ENCODE measurements around the gene MDM4.
"Not testable (repeated sequence)": the region's sequence is repeated elsewhere in the genome, so short reads cannot be mapped to it uniquely, and the experiment has no call there.

Gene MDM4

GRCh38 chr1:204516180-204516879, at the start of gene MDM4:
Gene MDM4 (plus strand): TSS chr1:204516406. CDS start chr1:204525519, 9,113 bp downstream.
- peak; percentile 93 for ATAC-seq

GRCh38 chr1:204466416-204467405, 49.5 kb upstream of the MDM4 start:
- DNase-seq (no peak), ATAC-seq (no peak)

More at GRCh38 chr1:204516180-204516879, at the start of gene MDM4:
- peak; percentile 96 for DNase-seq

- ATAC-seq (no peak), DNase-seq (no peak)
These were observed 48.0 kb upstream of the MDM4 start for GRCh38 chr1:204468206-204468605.

GRCh38 chr1:204468766-204469302, 47.4 kb upstream of the MDM4 start:
- no peak for DNase-seq
- no peak for ATAC-seq

- ATAC-seq (no peak), DNase-seq (no peak)
These were observed 46.9 kb upstream of the MDM4 start for GRCh38 chr1:204469304-204469703.

- no peak for DNase-seq
- ATAC-seq, result no peak
These were observed 44.5 kb upstream of the MDM4 start for GRCh38 chr1:204471687-204472086.

GRCh38 chr1:204472660-204473059, 43.5 kb upstream of the MDM4 start:
- no peak for ATAC-seq
- DNase-seq, result no peak

GRCh38 chr1:204473400-204473965, 42.7 kb upstream of the MDM4 start:
- DNase-seq, result no peak
- ATAC-seq, result no peak

- DNase-seq (no peak), ATAC-seq (no peak)
These were observed 40.4 kb upstream of the MDM4 start for GRCh38 chr1:204475656-204476432.

- DNase-seq (no peak), ATAC-seq (no peak)
These were observed 39.6 kb upstream of the MDM4 start for GRCh38 chr1:204476563-204476962.

- DNase-seq (no peak), ATAC-seq (no peak)
These were observed 39.0 kb upstream of the MDM4 start for GRCh38 chr1:204477036-204477740.

GRCh38 chr1:204478172-204478899, 37.9 kb upstream of the MDM4 start:
- no peak for DNase-seq
- no peak for ATAC-seq

GRCh38 chr1:204478921-204479320, 37.3 kb upstream of the MDM4 start:
- no peak for ATAC-seq
- no peak for DNase-seq

- ATAC-seq (no peak), DNase-seq (no peak)
These were observed 36.6 kb upstream of the MDM4 start for GRCh38 chr1:204479387-204480136.

- DNase-seq (peak; percentile 19), ATAC-seq (peak; percentile 52)
These were observed 35.7 kb upstream of the MDM4 start for GRCh38 chr1:204480515-204480914.

GRCh38 chr1:204483791-204484190, 32.4 kb upstream of the MDM4 start:
- no peak for DNase-seq
- no peak for ATAC-seq

GRCh38 chr1:204486513-204487255, 29.5 kb upstream of the MDM4 start:
- not testable (repeated sequence) for ATAC-seq, DNase-seq

- no peak for ATAC-seq
- DNase-seq, result no peak
These were observed 29.0 kb upstream of the MDM4 start for GRCh38 chr1:204487256-204487615.

GRCh38 chr1:204491655-204492054, 24.6 kb upstream of the MDM4 start:
- DNase-seq (no peak), ATAC-seq (no peak)
